HepG2 (cell line): ENCODE results near the gene NOSIP. TPM values are rescaled to one million over a fixed set of nuclear protein-coding genes. Genes with fewer than 3 reads are reported as not detected.

ENCODE experiments used
- GABPB1 ChIP-seq: IDR thresholded peaks from 2 replicates; pipeline ENCODE4 v1.6.1; 2016; ENCODE audit warnings: mild to moderate bottlenecking, missing genetic modification reagents, moderate library complexity, missing compliant biosample characterization
- HDAC2 ChIP-seq: sonication (generic); formaldehyde crosslinking; IDR thresholded peaks from 2 replicates; pipeline ENCODE4 v1.4.0; 2020; ENCODE audit warnings: missing genetic modification reagents
- KIAA2018 ChIP-seq: sonication (generic); formaldehyde crosslinking; IDR thresholded peaks from 2 replicates; pipeline ENCODE4 v1.5.0; 2020; ENCODE audit warnings: mild to moderate bottlenecking, missing genetic modification reagents, borderline replicate concordance
- MYC ChIP-seq: sonication (generic); formaldehyde crosslinking; IDR thresholded peaks from 2 replicates; pipeline ENCODE4 v1.9.0; 2021; ENCODE audit warnings: missing genetic modification reagents, borderline replicate concordance
- REPIN1 ChIP-seq: sonication (generic); formaldehyde crosslinking; IDR thresholded peaks from 2 replicates; pipeline ENCODE4 v1.8.0; 2022; ENCODE audit warnings: missing genetic modification reagents, low read depth, mild to moderate bottlenecking, borderline replicate concordance
- RNF2 ChIP-seq: fragments of 450-650 bp; conservative IDR thresholded peaks from 2 replicates; pipeline ENCODE4 v1.6.1; 2016; ENCODE audit warnings: low read depth
- SKIL ChIP-seq: sonication (generic); formaldehyde crosslinking; IDR thresholded peaks from 2 replicates; pipeline ENCODE4 v1.8.0; 2022; ENCODE audit warnings: missing genetic modification reagents, mild to moderate bottlenecking, moderate library complexity, borderline replicate concordance
- TRAFD1 ChIP-seq: sonication (generic); formaldehyde crosslinking; IDR thresholded peaks from 2 replicates; pipeline ENCODE4 v1.5.1; 2020; ENCODE audit warnings: missing genetic modification reagents, mild to moderate bottlenecking, borderline replicate concordance
- XBP1 ChIP-seq: sonication (generic); formaldehyde crosslinking; IDR thresholded peaks from 2 replicates; pipeline ENCODE4 v1.5.0; 2020; ENCODE audit warnings: missing genetic modification reagents
- ZFP36 ChIP-seq: fragments of 150-350 bp; IDR thresholded peaks from 2 replicates; pipeline ENCODE4 v1.6.1; 2018; ENCODE audit warnings: borderline replicate concordance, low read length, low read depth; ENCODE audit not compliant: partially characterized antibody
- ZFY ChIP-seq: sonication (generic); formaldehyde crosslinking; IDR thresholded peaks from 2 replicates; pipeline ENCODE4 v1.4.0; 2020; ENCODE audit warnings: missing genetic modification reagents
- ZNF362 ChIP-seq: sonication (generic); formaldehyde crosslinking; IDR thresholded peaks from 2 replicates; pipeline ENCODE4 v1.4.0; 2020; ENCODE audit warnings: missing genetic modification reagents, mild to moderate bottlenecking, borderline replicate concordance
- ZNF770 ChIP-seq: sonication (generic); formaldehyde crosslinking; IDR thresholded peaks from 2 replicates; pipeline ENCODE4 v1.5.0; 2020; ENCODE audit warnings: mild to moderate bottlenecking, missing genetic modification reagents
- polyA plus RNA-seq, 8 experiments: library from polyadenylated mRNA; depleted of rRNA in 3 of 8; stranded (reverse) in 7 of 8; unstranded in 1 of 8; fragments of >200 nt; fragmentation: Illumina TruSeq in 4 of 8; extraction: Trizol in 4 of 8; gene quantifications; 2 replicates each; pipeline versions ENCODE4 v1.2.1 to v1.2.3, GENCODE V29; 2011 to 2016; ENCODE audit warnings: low read depth in 4 of 8, missing spikeins in 1 of 8, mixed read lengths in 1 of 8; ENCODE audit not compliant: insufficient read depth in 1 of 8
- total RNA-seq, 5 experiments: library from RNA; depleted of rRNA; stranded (reverse); fragments of >200 nt; fragmentation: Illumina TruSeq; extraction: Trizol; gene quantifications; 2 replicates each; pipeline ENCODE4 v1.2.3, GENCODE V29; 2016; ENCODE audit warnings: low read depth in 1 of 5

The NOSIP gene
- total and polyA plus RNA-seq, 2 of the 13 experiments (the other 11 are each of a cell fraction or from before 2014, with no cell fraction given) = 54.3 to 78.0 TPM

GRCh38 chr19:49506575-49507105 is 73.7 kb downstream of the NOSIP start (continued):
- TF ChIP-seq ZNF362 (CRISPR knock-in tag) (no peak), KIAA2018 (CRISPR knock-in tag) (no peak), ZFY (CRISPR knock-in tag) (no peak), XBP1 (CRISPR knock-in tag) (no peak), TRAFD1 (no peak), RNF2 (no peak), ZNF770 (CRISPR knock-in tag) (no peak), REPIN1 (no peak), HDAC2 (no peak), GABPB1 (no peak; the same call in 1 of the 2 replicates), ZFP36 (no peak), SKIL (CRISPR knock-in tag) (no peak), MYC (CRISPR knock-in tag) (no peak; the same call in 1 of the 2 replicates)
